HCT116 (cell line): Measurements from ENCODE around the gene SPG11. TPM values are rescaled to one million over a fixed set of nuclear protein-coding genes. Genes with fewer than 3 reads are reported as not detected.

Experiments used
- ATAC-seq: fragments of 200-7000 bp; cut with Tn5 transposase; 2 replicates; pipeline ENCODE4 v1.9.1; 2020; ENCODE audit warnings: mild to moderate bottlenecking, moderate library complexity
- BruUV-seq: library from RNA; stranded (reverse); fragments of 400-500 nt; replicated peaks from 2 replicates; lab custom pipeline; 2021; lab: Mats Ljungman, UMichigan
- CTCF ChIA-PET: fragments of 300-600 bp; sonication (Branson Sonifier 250); formaldehyde crosslinking; loops from one replicate; lab custom pipeline; 2021; ENCODE audit warnings: antibody characterized with exemption; lab: Charles Lee
- POLR2A ChIA-PET: fragments of 300-600, 350-600 bp; sonication (Branson Sonifier 250); formaldehyde crosslinking; loops from one replicate; lab custom pipeline; 2021; ENCODE audit warnings: antibody characterized with exemption; lab: Charles Lee
- RAD21 ChIA-PET, 2 experiments: fragments of 300-600 bp; sonication (Branson Sonifier 250); formaldehyde crosslinking; loops; one replicate each; lab custom pipeline; 2023; ENCODE audit warnings: low total read pairs in 2 of 2; ENCODE audit not compliant: uncharacterized antibody in 2 of 2, unreplicated experiment in 2 of 2, low non-redundant PET in 1 of 2; lab: Charles Lee
- DNase-seq: peaks from one replicate; pipeline ENCODE4 v3.0.0-alpha.2; 2010; ENCODE audit warnings: low read depth, low spot score
- H2AFZ ChIP-seq: fragments of 200-600 bp; shearing (Covaris generic), sonication (generic); 2 replicates; pipeline ENCODE4 v1.6.1; 2017; ENCODE audit warnings: low read depth, mixed run types, mixed read lengths, antibody characterized with exemption, low read length; ENCODE audit not compliant: poor library complexity, severe bottlenecking
- H3K27ac ChIP-seq: 2 replicates; pipeline ENCODE4 v1.5.1; 2012; ENCODE audit warnings: low read depth, low read length
- H3K27me3 ChIP-seq: fragments of 200-600 bp; sonication (generic); 2 replicates; pipeline ENCODE4 v1.6.1; 2016; ENCODE audit warnings: mixed run types, low read length, mixed read lengths; ENCODE audit not compliant: insufficient read depth
- H3K36me3 ChIP-seq, 2 experiments: fragments of 200-500 bp in 1 of 2; fragments of 200-600 bp in 1 of 2; sonication (Bioruptor generic) in 1 of 2; sonication (generic) in 1 of 2; 2 replicates each; pipeline versions ENCODE4 v1.5.1 to v1.6.1; 2014 to 2016; ENCODE audit warnings: low read length in 2 of 2, inconsistent platforms in 1 of 2, mixed read lengths in 1 of 2, mixed run types in 1 of 2; ENCODE audit not compliant: insufficient read depth in 2 of 2, control insufficient read depth in 1 of 2
- H3K4me1 ChIP-seq, 2 experiments: fragments of 200-600 bp in 1 of 2; sonication (generic) in 1 of 2; 2 replicates each; pipeline versions ENCODE4 v1.5.1 to v1.6.1; 2012 to 2017; ENCODE audit warnings: low read length in 2 of 2, inconsistent platforms in 1 of 2, mild to moderate bottlenecking in 1 of 2, mixed read lengths in 1 of 2, mixed run types in 1 of 2, moderate library complexity in 1 of 2; ENCODE audit not compliant: insufficient read depth in 2 of 2, control insufficient read depth in 1 of 2
- H3K4me2 ChIP-seq: fragments of 200-600 bp; sonication (generic); 2 replicates; pipeline ENCODE4 v1.6.1; 2017; ENCODE audit warnings: mixed run types, low read length, mixed read lengths
- H3K4me3 ChIP-seq, 2 experiments: fragments of 200-600 bp in 1 of 2; sonication (generic) in 1 of 2; replicated peaks in 1 of 2; 2 replicates each; pipeline ENCODE4 v1.5.1; 2011 to 2016; ENCODE audit warnings: low read length in 2 of 2, control low read depth in 1 of 2, low read depth in 1 of 2, mild to moderate bottlenecking in 1 of 2, mixed read lengths in 1 of 2, mixed run types in 1 of 2
- H3K79me2 ChIP-seq: fragments of 200-600 bp; sonication (generic); 2 replicates; pipeline ENCODE4 v1.6.1; 2017; ENCODE audit warnings: mild to moderate bottlenecking, mixed run types, low read length, moderate library complexity, mixed read lengths; ENCODE audit not compliant: insufficient read depth
- H3K9ac ChIP-seq: fragments of 200-600 bp; sonication (generic); 2 replicates; pipeline ENCODE4 v1.6.1; 2016; ENCODE audit warnings: low read length, mixed read lengths
- H3K9me2 ChIP-seq: fragments of 200-600 bp; sonication (generic), shearing (Covaris generic); 2 replicates; pipeline ENCODE4 v1.6.1; 2017; ENCODE audit warnings: mixed run types, mild to moderate bottlenecking, moderate library complexity; ENCODE audit not compliant: insufficient read depth
- H3K9me3 ChIP-seq, 2 experiments: fragments of 200-500 bp in 1 of 2; fragments of 200-600 bp in 1 of 2; sonication (Bioruptor generic) in 1 of 2; sonication (generic) in 1 of 2; 2 replicates each; pipeline ENCODE4 v1.6.1; 2014 to 2017; ENCODE audit warnings: low read length in 2 of 2, mixed read lengths in 2 of 2, inconsistent platforms in 1 of 2, low read depth in 1 of 2, mild to moderate bottlenecking in 1 of 2, mixed run types in 1 of 2, moderate library complexity in 1 of 2; ENCODE audit not compliant: control insufficient read depth in 1 of 2, insufficient read depth in 1 of 2
- H4K20me1 ChIP-seq: fragments of 200-600 bp; sonication (generic), shearing (Covaris generic); 2 replicates; pipeline ENCODE4 v1.6.1; 2017; ENCODE audit warnings: mixed run types, mild to moderate bottlenecking, moderate library complexity; ENCODE audit not compliant: insufficient read depth
- ELF1 ChIP-seq: IDR thresholded peaks from 2 replicates; pipeline ENCODE4 v1.6.1; 2012; ENCODE audit warnings: low read depth, borderline replicate concordance
- EZH2phosphoT487 ChIP-seq: fragments of 200-600 bp; IDR thresholded peaks from 2 replicates; pipeline ENCODE4 v1.6.1; 2018; ENCODE audit warnings: antibody characterized with exemption, borderline replicate concordance
- SIN3A ChIP-seq: IDR thresholded peaks from 2 replicates; pipeline ENCODE4 v1.6.1; 2012; ENCODE audit warnings: low read depth
- ZFX ChIP-seq: fragments of 450-650 bp; IDR thresholded peaks from 2 replicates; pipeline ENCODE4 v1.6.1; 2017
- intact Hi-C: fragments of 100-400 bp; cut with micrococcal nuclease; formaldehyde crosslinking; loops from 2 replicates; pipeline ENCODE4 v1.10.0; 2022
- total RNA-seq: library from RNA; stranded (reverse); gene quantifications from one replicate; pipeline ENCODE4 v1.2.1, GENCODE V29; 2021; ENCODE audit not compliant: unreplicated experiment
- TF ChIP-seq, protein P1 (sequence below): IDR thresholded peaks from 2 replicates; pipeline ENCODE4 v1.6.1; 2011; ENCODE audit warnings: mild to moderate bottlenecking, low read length, moderate library complexity; ENCODE audit not compliant: insufficient replicate concordance; ENCODE audit errors: extremely low read depth
- TF ChIP-seq, protein P2 (sequence below), 3 experiments: fragments of 200-600 bp in 1 of 3; sonication (generic) in 1 of 3; IDR thresholded peaks in 2 of 3; conservative IDR thresholded peaks in 1 of 3; 2 replicates each; pipeline ENCODE4 v1.5.1; 2012 to 2017; ENCODE audit warnings: low read depth in 2 of 3, low read length in 2 of 3, antibody characterized with exemption in 1 of 3, borderline replicate concordance in 1 of 3, control low read depth in 1 of 3, mild to moderate bottlenecking in 1 of 3, mixed read lengths in 1 of 3, mixed run types in 1 of 3, moderate library complexity in 1 of 3; ENCODE audit not compliant: insufficient read depth in 1 of 3

SPG11 gene
- total RNA-seq, 1 experiment from 2014 or later: 34.8 TPM

DNA sequence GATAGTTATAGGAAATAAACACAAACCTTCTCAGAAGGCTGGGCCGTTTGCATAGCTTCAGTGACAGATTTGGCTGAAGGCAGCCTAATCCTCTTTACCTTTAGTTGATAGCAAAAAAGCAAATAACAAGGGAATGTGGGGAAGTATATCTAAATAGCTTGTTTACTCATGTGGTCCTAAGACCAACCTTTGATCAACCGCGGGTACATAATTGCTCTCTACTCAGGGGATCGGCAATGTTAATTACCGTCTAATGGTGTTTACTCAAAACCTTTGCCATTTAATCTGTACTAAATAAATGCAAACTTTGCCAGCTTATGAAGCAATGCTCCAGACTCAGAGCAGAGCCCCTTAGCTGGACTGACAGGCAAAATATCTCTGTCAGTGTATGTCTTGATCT is 74.9 kb downstream of the SPG11 start (continued):
- TF ChIP-seq, protein P1, sequence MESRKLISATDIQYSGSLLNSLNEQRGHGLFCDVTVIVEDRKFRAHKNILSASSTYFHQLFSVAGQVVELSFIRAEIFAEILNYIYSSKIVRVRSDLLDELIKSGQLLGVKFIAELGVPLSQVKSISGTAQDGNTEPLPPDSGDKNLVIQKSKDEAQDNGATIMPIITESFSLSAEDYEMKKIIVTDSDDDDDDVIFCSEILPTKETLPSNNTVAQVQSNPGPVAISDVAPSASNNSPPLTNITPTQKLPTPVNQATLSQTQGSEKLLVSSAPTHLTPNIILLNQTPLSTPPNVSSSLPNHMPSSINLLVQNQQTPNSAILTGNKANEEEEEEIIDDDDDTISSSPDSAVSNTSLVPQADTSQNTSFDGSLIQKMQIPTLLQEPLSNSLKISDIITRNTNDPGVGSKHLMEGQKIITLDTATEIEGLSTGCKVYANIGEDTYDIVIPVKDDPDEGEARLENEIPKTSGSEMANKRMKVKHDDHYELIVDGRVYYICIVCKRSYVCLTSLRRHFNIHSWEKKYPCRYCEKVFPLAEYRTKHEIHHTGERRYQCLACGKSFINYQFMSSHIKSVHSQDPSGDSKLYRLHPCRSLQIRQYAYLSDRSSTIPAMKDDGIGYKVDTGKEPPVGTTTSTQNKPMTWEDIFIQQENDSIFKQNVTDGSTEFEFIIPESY: no peak
- TF ChIP-seq, protein P2, sequence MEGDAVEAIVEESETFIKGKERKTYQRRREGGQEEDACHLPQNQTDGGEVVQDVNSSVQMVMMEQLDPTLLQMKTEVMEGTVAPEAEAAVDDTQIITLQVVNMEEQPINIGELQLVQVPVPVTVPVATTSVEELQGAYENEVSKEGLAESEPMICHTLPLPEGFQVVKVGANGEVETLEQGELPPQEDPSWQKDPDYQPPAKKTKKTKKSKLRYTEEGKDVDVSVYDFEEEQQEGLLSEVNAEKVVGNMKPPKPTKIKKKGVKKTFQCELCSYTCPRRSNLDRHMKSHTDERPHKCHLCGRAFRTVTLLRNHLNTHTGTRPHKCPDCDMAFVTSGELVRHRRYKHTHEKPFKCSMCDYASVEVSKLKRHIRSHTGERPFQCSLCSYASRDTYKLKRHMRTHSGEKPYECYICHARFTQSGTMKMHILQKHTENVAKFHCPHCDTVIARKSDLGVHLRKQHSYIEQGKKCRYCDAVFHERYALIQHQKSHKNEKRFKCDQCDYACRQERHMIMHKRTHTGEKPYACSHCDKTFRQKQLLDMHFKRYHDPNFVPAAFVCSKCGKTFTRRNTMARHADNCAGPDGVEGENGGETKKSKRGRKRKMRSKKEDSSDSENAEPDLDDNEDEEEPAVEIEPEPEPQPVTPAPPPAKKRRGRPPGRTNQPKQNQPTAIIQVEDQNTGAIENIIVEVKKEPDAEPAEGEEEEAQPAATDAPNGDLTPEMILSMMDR (IDR thresholded peaks at IDR 0.05 in 2 of 3, conservative IDR thresholded peaks at IDR 0.05 in 1 of 3; ENCODE audit: borderline replicate concordance in 1 of 3, insufficient read depth in 1 of 3, low read depth in 2 of 3, low read length in 2 of 3): no peak
- TF ChIP-seq ZFX (no peak), EZH2phosphoT487 (no peak)

DNA sequence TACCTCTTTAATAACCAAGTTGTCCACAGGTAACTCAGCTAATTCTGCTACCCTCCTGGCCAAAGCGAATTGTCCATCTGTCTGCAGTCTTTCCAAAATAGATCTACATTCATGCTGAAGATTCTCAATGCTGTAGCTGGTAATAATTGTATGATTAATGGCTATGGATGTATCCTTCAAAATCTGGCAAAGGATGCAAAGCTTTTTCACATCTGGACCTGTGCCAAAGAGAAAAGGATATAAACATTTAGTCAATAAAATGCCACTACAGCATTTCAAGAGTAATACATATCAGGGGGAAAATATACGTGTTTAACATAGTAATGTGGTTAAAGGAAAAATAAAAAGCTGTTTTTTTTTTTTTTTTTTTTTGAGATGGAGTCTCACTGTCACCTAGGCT is 77.8 kb downstream of the SPG11 start:
- POLR2A ChIA-PET: no interaction called here

More for the DNA sequence above, 77.8 kb downstream of the SPG11 start:
- Histone ChIP-seq H3K4me1 (no peaks in the 10 kb centered on the region), H3K27me3 (no peaks in the 10 kb centered on the region), H3K79me2 (no peaks in the 10 kb centered on the region), H3K9ac (no peak overlapping the region), H3K27ac (no peak overlapping the region), H3K4me3 (no peak overlapping the region), H2AFZ (no peak overlapping the region), H4K20me1 (no peaks in the 10 kb centered on the region), H3K9me3 (no peaks in the 10 kb centered on the region), H3K36me3 (peaks cover 30 to 32% of the 10 kb centered on the region in 2 experiments; a peak in 3 of 4 replicates), H3K4me2 (no peak overlapping the region), H3K9me2 (no peaks in the 10 kb centered on the region)
- DNase-seq: no peak
- TF ChIP-seq EZH2phosphoT487 (no peak), SIN3A (no peak), ELF1 (no peak)
- TF ChIP-seq, protein P2 (IDR thresholded peaks at IDR 0.05 in 2 of 3, conservative IDR thresholded peaks at IDR 0.05 in 1 of 3; ENCODE audit: borderline replicate concordance in 1 of 3, insufficient read depth in 1 of 3, low read depth in 2 of 3, low read length in 2 of 3): no peak
- RAD21 ChIA-PET: interaction anchor here in 1 of 2 experiments (1.1 kb wide), 1 partner anchor 152 kb away, joined by 5 read pairs; no protein-coding TSS in a partner anchor
- intact Hi-C loops: no loop called here
- CTCF ChIA-PET: interaction anchor here (1.2 kb wide), 1 partner anchor 8 kb away, joined by 3 read pairs; no protein-coding TSS in a partner anchor
- no peak for ATAC-seq
- BruUV-seq: no TSS peak
